Putamen (tissue), 1 donor: ENCODE measurements around the gene PTTG1.

ENCODE experiments used
- DNase-seq: peaks from one replicate; pipeline ENCODE4 v3.0.0-alpha.2; 2016; ENCODE audit warnings: low spot score

Gene PTTG1

DNA sequence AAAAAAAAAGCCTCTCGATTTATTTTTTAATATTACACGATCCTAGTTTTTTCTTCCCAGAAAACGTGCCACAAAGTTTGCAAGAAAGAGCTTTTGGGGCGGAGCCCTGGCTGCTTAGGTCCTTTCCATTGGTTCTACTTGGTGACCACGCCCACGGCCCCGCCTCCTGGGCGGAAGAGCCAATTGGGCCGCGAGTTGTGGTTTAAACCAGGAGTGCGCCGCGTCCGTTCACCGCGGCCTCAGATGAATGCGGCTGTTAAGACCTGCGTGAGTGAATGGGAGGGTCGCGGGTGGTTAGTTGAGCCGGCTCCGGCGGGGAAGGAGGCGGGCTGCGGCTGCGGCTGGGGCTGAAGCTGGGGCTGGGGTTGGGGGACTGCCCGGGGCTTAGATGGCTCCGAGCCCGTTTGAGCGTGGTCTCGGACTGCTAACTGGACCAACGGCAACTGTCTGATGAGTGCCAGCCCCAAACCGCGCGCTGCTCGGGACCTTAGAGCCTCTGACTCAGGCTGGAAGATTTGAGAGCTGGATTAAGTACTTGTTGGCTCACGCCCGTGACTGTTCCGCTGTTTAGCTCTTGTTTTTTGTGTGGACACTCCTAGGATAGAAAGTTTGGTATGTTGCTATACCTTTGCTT lies at the start of gene PTTG1:
TSS of gene PTTG1 (plus strand) at position 231 of the 634 bp plus-strand sequence. CDS start 458 bp downstream, outside the sequence.
- peak; percentile 88 for DNase-seq

DNA sequence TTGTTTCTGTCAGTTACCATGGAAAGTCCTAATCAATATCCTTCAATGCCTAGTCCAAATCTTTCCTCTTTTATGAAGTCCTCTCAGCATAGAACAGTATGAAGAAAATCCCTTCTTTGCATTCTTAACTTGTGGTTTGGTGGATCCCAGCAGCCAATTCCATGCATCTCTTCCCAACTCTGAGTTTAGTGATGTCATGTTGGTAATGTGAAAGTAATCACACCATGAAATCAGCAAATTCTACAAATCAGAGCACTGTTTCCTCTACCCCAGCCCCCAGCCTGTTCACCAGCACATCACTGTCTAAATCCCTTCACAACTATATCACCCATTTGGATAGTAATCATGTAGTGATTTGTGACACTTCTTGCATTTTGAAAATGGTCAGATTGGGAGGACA lies 46.5 kb upstream of the PTTG1 start:
- DNase-seq: no peak

DNA sequence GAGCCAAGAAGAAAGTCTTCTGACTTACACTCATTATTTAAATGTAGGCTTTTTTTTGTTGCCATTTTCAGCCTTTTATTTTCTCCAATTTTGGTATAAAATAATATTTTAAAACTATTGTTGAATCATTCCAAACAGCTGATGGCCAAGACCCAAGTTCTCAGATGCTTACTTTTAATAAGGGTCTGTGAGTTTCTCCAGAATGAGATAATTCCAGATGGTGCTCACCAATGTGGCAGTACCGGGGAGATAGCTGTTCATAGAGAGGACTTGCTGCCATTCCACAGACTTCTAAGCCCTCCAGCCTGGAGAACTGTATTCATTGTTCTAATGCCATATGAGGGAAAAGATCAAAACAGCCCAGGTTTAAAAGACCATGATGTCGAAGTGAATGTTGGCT lies 46.0 kb upstream of the PTTG1 start:
- DNase-seq: no peak

DNA sequence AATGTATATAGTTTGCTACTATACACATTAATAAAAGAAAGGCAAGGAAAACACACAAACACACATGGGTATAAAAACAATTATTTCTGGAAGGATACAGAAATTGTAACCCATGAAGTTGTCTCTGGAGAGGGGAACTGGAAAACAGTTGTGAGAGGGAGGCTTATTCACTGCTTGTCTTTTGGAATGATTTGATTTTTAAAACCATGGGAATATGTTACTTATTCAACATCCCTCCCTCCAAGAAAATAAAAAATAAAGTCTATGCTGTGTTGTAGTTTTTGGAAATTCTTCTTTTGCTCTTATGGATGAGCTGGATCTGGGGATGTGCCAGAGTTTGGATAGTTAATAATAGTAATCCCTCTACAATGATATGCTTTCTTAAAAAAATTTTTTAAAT lies 45.2 kb upstream of the PTTG1 start:
- no peak for DNase-seq

DNA sequence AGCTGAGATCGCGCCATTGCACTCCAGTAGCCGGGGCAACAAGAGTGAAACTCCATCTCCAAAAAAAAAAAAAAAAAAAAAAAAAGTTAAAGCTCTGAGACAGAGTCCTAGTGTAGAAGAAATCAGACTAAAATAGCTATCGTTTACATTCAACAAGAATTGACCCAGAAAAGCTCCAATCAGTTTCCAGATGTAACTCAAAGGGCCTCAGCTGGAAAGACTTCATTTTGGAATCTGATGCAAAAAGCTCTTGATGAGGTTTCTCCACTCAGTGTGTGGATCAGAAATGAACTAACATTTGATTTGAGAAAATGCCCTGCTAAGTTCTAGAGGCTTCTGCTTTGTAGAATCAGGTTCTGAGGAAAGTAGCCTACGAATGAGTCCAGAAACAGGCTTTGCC lies 44.0 kb upstream of the PTTG1 start:
- DNase-seq: no peak

DNA sequence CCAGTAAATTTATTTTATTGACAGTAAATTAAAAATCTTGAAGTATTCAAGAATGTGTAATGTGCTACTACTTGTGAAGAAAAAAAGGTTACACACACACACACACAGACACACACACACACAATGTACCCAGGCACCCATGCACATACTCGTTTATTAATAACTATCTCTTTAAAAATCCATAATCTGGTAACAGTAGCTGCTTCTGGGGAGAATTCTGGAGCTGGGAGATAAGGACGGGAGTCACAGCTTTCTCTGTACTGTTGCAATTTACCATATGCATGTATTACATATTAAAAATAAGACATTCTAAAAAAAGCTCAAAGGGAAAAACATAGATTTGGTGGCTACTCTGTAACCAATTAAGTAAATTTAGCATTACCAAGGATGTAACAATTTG lies 43.3 kb upstream of the PTTG1 start:
- no peak for DNase-seq

DNA sequence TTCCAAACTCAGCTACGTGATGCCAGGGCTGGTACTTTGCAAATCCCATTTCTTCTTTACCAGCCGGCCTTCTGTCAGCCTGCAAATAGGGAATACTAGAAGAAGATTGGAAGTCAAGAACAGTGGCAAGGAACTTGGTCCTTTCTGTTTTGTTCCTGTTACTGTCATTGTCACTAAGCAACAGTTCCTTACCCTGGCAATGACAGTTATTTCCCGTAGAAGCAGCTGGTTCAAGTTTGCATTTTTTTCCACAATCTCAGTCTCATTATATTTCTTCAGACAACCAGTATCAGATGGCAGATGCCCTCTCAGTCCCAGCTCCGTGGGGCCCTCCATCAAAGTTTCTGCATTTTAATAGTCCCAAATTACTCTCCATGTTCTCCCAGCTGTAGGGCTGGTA lies 42.1 kb upstream of the PTTG1 start:
- DNase-seq: no peak

DNA sequence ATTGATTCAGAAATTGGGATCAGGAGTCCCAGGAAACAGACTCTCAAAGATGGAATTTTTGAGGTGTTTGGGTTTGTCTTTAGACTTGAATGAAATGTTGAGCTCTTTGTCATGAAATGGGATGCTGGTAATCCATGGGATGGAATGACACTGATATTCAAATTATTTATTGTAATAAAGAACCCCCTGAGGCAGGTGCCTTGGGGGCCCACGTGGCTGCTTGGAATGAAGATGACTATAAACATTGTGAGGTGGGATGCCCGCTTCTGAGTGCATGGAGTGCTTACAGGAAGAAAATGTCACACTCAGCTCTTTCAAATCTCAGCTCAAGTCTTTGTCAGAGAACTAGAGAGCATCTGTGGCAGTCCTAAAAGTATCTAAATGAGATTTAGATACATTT lies 41.6 kb upstream of the PTTG1 start:
- no peak for DNase-seq

DNA sequence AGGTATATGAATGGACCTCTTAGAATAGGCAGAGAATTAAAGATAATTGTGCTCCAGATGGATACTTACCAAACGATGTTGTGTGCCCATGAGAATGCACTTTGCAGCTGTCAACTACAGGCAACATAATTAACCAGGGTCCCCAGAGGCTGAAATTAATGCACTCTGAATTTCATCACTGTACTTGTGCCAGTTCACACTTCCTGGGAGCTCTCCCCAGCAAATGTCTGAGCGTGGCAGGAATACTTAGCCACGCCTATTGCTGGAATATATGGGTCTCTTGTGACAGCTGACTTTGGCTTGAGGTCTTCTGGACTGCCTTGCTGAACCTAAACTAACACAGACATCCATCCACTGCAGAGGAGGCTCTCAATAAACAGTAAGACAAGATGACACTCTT lies 39.3 kb upstream of the PTTG1 start:
- DNase-seq: no peak

DNA sequence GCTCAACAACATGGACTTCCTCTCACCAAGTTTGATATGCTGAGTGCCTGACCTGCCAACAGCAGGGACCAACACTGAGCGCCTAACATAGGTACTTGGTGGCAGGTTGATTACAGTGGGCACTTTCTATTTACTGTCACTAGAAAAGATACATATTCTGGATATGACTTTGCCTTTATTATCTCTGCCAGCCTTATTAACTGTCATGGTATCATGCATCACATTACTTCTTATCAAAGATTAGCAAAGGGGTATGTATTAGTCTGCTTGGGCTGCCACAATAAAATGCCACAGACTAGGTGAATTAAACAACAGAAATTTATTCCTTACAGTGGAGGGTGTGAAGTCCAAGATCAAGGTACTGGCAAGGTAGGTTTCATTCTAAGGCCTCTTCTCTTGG lies 37.0 kb upstream of the PTTG1 start:
- DNase-seq: no peak

DNA sequence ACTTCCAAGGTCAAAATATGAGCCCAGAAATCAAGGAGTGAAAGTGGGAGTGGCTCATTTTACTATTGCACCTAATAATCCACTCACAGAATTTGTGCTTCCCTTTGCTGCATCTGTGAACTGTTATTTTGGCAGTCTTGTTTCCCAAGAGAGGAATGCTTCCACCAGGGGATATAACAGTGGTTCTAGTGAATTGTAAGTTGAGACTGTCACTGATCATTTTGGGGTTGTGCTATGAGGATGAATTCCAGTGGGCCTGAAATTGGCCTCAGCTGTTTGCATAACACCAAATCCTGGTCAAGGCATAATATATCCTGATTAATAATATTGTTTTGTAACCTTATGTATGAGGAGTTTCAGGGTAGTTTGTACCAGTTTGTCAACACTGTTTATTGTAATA lies 36.2 kb upstream of the PTTG1 start:
- no peak for DNase-seq

DNA sequence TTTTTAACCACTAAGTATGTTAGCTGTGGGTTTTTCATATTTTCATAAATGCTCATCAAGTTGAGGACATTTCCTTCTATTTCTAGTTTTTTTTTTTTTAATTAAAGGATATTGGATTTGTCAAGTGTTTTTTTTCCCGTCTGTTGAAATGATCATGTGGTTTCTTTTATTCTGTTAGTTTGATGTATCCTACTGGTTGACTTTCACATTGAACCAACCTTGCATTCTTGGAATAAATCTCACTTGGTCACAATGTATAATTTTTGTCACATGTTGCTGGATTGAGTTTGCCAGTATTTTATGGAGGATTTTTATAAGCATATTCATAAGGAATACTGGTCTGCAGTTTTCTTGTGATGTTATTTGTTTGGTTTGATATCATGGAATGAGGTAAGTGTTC lies 34.2 kb upstream of the PTTG1 start:
- no peak for DNase-seq

DNA sequence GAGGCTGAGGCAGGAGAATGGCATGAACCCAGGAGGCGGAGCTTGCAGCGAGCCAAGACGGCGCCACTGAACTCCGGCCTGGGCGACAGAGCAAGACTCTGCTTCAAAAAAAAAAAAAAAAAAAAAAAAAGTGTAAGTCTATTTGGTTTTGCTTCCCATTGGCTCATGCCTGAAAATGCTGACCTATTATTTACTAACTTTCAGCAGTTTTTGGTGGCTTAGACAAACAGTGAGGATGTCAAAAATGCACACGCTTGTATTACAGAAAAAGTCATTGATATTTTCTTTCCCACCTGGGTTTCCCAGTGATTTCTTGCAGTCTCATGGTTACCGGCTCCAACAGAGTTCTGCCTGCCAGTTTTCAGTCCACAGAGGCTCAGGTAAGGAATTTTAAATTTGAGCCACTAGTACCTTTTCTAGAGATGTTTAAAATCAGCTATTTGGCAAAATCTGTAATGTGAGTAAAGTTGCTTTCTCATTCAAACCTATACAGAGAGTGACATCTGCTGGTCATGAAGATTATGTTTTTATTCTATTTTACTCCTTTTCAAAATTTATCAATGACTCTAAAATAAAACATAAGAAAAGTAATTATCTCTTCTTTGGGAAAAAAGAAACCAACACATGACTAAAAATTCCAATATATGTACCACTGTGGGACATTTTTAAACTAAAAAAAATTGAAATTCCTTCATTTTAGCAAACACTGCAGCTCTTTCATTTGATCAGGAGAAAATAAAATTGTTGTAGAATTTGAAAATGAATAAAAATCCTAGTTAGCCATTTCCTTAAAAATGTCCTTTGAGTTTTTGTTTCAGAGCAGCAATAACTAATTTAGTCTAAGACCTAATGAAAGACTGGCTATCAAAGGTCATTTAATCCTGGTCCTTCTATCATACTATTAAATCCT lies 30.6 kb upstream of the PTTG1 start:
- DNase-seq: no peak

DNA sequence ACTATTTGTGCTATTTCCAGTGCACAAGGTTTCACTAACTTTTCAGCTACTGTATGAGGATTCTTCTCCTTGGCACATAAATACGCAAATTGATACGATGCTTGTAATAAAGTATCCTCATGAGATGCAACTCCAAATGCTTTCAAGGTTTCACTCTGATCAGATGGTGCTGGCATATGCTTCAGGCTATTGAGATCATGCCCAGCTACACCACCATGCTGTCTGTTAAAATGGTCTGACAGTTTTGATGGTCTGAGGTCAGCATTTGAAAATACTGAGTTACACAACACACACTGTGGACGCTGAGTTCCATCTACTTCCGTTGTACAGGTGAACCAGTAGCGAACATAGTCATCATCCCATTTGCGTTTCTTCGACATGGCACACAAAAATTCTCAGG lies 26.5 kb upstream of the PTTG1 start:
- no peak for DNase-seq

DNA sequence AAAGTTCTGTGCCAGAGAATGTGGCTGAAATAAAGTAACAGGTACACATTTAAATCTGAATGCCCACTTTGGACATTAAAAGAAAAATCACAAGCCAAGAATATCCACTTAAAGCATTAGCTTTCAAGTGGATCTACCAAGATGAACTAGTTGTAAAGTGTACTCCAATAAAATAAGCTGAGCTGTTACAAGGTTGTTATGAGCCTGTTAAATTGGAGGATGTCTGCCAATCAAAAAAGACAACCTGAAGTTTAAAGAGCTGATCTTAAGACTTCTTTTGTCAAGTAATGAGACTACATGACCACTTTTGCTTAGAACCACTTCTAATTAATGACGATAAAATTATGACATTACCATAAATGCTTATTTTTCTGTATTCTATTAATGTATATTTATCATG lies 24.2 kb upstream of the PTTG1 start:
- no peak for DNase-seq

DNA sequence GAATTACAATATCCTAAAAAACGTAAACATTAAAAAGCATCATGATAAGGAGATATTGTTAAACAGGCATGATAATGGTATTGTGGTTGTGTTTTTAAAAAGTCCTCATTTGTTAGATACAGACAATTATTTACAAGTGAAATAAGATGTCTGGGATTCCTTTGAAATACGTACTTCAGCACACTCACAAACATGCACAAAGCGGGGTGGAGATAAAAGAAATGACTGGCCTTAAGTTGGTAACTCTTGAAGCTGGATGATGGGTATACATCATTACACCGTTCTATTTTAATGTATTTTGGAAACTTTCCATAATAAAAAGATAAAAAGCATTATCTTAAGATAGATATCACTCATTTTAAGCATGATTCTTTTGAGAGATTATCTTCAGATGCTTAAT lies 22.8 kb upstream of the PTTG1 start:
- no peak for DNase-seq

DNA sequence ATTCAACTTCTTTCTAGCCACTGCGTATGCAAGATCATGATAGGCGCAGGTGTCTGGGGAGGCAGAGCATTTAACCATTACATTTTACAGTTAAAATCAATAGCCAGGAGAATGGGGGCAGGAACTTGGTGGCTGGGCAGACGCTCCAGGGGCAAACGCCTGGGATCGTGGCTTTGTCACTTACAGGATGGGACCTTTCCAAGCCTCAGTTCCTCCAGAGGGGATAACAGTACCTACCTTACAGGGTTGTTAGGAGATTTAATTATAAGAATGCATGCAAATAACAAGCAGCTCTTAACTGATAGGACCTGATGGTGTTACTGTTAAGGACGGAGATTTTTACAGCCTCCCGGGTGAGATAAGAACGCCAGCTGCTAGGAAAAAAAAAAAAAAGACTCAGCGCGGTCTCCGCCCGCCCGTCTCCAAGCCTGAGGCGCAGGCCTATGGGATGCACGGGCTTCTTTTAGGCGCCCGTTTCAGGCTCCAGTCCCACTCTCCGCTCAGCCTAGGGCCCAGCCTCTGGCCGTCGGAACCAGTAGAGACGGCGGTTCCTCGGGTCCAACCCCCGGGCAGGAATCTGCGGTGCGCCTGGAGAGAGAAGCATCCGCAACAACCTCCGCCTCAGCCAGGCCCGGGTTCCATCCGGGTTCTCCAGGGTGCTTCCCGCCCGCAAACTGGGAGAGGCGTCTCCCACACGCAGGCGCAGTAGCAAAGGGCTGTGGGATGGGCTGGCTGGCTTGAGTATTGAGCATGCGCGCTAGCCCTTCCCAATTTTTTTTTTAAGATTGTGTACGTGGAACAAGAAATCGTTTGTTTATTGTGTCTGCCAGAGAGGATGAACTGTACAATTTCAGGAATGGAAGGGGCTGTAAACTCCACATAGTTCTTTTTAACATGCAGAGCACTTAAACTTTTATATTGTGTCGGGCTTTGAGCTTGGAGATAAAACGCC lies 22.0 kb upstream of the PTTG1 start, which contains the start of gene FAM200C:
TSS of gene FAM200C (minus strand) at position 653 of the 952 bp plus-strand sequence. CDS start 4,564 bp downstream, outside the sequence.
- peak; percentile 95 for DNase-seq

DNA sequence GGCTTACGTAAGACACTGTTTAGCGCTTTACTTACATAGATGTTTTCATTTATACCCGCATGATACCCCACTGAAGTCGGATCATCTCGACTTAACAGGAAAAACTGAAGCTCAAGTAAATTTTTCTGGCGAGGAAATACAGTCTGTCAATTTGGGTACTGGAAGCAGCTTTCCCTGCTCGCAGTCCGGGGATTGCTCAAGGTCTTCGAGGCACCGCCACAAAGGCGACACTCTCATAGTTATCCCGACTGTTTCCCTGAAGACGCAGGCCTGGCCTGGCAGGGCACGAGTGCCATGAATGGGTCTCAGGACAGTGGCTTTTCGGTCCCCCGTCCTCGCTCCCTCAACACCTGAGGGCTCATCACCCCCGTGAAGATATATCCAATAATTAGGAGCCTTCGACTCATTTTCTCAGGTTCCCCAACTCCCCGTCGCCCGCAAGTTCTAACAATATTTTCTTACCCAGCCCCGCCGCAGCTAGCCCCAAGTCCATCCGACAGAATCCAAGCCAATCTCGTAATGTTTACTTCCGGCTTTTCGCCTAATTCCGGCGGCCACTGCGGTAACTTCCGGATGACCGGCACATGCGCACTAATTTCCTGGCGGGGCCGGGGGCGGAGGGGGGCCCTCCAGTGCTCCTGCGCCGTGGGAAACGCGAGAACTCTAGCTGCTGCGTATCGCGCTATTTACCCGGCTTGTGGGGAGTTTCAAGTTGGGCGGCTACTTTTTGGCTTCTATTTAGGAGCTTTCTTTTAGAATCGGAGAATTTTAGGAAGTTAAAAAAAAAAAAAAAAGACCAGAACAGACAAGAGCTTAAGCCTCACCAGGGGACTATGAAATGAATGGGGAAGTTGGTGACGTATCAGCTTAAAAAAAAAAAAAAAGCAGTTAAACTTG lies 2.8 kb upstream of the PTTG1 start, which contains the start of gene SLU7:
TSS of gene SLU7 (minus strand) at position 521 of the 897 bp plus-strand sequence. CDS start 3,787 bp downstream, outside the sequence.
- peak; percentile 91 for DNase-seq

DNA sequence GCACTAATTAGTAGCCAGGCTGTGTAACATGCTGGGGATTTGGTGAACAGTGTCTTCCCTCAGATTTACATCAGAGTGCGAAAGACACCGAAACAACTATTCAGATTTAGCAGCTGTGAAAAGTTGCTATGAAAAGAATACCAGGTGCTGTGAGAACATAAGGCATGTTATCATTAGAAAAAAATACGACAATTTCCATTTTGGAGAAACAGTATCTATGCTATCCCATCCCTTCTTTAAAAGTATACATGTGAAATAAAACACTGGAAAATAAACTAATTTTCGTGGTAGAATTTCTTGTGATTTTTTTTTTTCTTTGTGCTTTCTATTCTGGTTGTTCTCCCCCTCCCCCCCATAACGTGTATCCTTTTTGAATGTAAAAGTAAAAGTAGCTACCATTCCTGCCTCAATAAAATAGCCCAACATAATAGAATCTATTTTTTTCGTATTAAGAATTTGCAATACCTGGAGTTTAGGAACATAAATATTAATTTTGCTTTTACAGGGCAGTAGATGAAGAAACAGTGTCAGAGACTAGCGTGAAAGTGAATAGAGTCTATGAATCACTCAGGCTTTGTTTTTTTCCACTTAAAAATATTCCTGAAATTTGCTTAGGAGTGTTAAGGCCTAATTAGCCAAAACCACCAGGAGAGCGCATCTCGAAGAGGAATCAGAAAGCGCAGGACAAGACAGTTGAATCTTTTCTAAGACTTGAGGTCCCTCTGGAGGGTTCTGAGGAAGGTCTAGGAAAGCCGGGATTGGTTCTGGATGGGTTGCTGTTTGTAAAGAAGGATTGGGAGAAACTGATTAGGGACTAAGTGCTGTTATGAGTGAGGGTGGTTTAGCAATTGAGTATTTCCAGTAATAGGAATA lies 2.0 kb upstream of the PTTG1 start:
- no peak for DNase-seq

DNA sequence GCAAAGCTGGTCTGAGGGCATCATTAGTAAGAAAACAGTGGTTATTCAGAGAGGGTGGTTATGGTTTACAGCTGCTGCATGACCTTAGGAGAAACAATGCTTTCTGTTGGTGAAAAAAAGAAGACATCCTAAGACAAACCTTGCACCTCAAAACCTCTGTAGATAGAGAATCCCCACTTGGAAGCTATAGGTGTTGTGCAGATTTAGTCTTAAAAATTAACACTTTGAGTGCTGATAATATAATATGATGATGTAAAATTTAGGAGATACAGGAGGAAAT lies 1.4 kb upstream of the PTTG1 start:
- no peak for DNase-seq
